Stimulated activated CD8-positive, alpha-beta memory T cell treated with anti-CD3 and anti-CD28 coated beads, Interleukin-2, amount 100 ng/mL, for 48 hours (primary cell): ENCODE results near the gene MSI2.

ENCODE experiments used
- DNase-seq, 2 donors: peaks; one replicate each; pipeline ENCODE4 v3.0.0-alpha.2; 2020; ENCODE audit warnings: low read depth in 2 of 2

The MSI2 gene

DNA sequence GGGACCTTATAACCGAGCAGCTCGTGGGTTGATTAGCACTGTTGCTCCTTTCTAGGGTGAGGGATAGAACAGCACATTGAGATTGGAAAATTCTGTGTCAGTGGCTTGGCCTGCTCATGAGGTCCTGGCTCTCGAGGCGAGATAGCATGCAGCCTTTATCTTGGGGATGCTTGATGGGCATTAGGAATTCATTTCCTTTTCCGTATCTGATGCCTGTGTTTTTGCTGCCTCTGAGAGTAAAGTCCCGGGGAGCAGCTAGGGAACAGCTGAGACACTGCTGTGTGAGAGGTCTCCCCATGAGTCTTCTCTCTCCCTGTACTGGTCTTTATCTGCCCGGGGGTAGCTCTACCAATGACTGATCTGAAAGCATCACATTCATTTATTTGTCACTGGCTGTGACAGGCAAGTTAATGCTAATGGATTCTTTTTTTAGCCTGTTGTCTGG, 14.5 kb downstream of the MSI2 start:
- no peak for DNase-seq

DNA sequence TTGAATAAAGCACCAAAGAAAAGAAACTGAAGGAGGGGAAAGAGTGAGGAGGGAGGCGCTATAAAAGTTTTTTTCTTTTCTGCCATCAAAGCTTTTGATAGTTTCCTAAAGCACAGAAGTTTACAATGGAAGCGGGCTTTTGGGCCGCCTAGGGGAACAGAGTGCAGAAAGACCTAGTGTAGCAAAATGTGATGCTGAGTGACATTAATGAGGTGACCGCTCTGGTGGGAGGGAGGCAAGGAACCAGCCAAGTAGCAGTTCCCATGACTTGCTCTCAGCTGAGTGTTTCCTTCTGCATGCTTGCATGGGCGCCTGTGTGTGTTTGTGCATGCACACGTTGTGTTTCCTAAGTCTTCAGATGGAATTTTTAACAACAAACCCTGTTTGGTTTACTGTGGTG, 15.5 kb downstream of the MSI2 start:
- DNase-seq, result no peak

DNA sequence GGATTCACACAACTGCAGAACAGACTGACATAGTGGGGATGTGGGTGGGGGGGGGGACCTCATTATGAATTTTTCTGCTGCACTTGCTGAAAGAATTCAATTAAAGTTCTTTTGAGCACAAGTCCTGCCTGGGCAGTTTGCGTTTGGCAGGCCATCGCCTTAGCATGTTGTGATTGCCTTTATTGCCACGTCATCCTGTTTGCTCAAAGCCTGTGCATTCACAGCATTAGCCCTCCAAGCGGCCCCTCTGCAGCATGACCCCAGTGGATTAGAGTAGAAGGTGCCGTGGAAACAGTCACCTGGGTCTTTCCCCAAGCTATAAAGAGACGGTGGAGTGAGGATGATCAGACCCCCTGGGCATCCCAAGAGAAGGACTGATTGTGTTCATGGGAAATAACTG, 17.2 kb downstream of the MSI2 start:
- no peak for DNase-seq

DNA sequence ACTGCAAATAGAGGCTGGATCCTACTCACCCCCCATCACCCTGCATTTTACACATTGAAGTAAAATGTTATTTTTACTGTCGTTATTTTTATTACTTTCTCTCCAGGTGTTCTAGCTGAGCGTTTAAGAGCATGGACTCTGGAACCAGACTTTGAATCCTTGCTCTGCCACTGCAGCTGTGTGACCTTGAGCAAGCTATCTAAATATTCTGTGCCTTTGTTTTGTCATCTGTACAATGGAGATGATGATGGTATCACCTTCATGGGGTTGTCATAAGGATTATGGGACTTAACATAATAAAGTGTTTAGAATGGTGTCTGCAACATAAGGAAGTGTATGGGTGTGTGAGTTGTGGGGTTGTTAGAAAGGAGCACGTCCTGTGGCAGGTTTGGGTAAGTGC, 17.8 kb downstream of the MSI2 start:
- DNase-seq, result no peak

DNA sequence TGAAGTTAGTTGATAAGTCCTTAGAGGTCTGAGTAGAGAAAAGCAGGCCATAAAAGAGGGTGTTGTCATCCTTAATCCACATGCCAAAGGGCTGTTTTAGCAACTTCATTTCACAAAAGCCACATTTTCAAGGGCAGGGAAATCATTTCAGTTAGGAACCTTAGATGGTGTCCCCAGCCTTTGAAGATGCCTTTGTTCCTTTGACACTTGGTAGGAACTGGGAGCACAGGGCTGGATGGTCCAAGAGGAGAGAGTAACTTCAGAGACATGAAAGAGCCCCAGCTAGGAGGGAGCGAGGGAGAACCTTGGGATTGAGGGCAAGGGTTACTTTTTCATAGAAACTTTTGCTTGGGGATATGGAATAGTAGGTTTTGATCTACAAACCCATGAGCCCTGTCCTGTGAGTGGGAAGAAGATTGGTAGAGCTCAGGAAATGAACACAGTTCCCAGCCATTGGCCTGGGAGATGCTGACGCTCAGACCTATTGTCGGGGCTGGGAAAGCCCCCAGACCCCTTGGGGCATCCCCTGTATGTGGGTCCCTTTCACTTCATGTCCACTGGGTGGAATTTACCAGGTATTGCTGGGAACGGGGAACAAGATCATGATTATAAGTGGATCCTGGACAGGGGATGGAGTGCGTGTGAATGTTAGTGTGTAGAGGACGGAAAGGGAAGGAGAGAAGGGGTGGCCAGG, 18.9 kb downstream of the MSI2 start:
- DNase-seq, result no peak

DNA sequence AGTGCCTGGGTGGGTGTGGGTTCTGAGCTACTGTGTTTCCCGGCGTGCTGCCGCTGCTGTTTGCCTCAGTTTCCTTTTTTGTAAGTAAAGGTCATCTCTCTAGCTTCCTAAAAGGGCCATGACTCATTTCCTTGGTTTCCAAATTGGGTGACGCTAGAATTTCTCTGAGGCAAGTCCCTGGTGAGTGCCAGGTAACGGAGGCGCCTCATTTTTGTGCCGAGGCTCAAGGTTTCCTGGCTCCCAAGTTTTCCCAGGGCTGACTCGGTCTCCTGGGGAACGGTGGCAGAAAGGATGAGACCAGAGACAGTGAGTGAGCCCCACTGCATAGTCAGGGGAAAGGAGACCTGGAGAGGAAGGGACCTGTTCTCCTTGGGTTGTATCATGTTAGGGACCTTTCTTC, 20.3 kb downstream of the MSI2 start:
- DNase-seq, result no peak

DNA sequence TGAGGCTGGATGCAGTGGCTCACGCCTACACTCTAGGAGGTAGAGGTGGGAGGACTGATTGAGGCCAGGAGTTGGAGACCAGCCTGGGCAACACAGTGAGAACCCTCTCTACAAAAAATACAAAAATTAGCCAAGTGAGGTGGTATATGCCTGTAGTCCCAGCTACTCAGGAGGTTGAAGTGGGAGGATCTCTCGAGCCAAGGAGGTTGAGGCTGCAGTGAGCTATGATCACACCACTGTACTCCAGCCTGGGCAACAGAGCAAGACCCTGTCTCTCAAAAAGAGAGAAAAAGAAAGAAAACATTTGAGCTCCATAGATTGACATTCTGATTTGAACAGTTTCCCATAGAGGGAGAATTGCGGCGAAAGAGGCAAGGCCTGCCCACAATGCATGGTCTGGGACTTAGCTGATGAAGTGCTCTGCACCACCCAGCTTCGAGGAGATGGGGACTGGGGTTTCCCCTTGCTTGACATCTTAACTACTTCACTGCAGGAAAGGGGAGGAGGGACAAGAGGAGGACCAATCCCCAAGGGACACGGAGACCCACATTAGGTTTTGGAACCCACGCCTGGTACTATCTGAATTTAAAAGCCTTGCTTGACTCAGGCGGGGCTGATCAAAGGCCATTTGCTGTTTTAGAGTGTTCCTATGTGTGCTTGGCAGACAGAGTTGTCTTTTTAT, 21.7 kb downstream of the MSI2 start:
- DNase-seq, result no peak

DNA sequence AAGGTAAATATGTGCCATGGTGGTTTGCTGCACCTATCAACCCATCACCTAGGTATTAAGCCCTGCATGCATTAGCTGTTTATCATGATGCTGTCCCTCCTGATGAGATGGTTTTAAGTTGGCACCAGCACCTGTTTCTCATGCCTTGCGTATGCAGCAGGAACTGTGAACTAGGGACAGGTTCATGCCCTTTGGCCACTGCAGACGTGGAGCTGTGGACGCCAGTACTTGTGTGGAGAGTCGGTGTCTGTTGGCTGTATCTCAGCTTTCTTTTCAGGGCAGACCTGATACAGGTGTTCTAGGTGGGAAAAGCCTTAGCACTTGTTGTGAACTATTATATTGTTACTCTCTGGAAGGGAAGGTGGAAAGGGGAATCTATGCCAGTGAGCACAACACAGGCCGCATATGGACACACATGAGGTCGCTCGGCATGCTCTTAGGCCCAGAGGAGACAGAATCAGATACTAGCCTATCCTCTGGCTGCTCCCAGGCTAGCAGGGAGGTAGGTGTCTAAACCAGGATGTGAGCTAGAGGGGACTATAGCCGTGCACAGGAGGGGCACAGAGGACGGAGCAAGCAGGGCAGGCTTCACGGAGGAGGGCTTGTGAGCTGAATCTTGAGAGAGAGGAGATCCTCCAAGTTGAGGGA, 22.5 kb downstream of the MSI2 start:
- no peak for DNase-seq

DNA sequence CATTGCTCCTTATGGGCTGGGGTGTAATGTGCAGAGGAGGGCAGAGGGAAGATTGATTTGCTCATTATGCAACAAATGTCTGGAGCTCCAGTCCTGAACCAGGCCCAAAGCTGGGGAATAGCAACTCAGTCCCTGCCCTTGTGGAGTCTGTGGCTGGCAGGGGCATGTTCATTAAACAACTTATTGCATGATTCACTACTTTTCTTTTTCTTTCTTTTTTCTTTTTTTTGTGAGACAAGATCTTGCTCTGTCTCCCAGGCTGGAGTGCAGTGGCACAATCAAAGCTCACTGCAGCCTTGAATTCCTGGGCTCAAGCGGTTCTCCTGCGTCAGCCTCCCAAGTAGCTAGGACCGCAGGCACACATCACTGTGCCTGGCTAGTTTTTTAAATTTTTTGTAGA, 23.1 kb downstream of the MSI2 start:
- no peak for DNase-seq

DNA sequence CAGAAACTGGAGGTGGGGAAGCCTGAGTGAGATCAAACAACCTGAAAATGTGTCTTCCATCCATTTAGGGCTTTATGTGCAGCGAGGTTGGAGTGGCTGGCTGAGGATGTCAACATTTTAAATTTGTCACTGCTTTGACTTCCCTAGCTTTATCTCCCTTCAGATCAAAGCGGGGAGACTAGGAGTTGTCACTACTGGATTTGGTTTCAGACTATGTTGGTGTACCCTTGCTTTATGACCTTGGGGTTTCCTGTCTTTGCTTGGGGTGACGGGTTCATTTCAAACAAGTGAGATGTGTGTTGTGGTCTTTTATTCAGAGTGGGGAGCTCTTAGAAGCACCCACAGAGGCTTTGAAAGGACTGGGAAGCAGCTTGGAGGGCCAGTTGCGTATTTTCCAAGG, 25.6 kb downstream of the MSI2 start:
- no peak for DNase-seq

DNA sequence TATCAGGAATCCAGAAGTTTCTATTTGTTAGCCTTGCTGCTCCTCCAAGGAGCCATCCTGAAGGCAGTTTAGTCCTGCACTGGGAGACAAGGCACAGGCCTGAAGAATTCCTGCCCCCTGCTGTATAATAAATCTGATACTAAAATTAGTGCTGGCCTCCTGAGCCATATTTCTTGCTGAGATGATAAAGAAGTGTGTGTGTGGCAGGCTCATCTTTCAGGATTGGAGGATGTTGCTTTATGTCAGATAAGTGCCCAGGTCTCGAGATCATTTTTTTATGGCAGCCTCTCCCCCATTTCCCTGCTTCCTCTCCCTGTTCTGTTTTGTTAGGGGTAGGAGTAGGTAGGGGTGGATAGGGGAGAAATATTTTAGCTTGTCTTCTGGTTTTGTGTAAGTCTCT, 26.0 kb downstream of the MSI2 start:
- DNase-seq, result no peak

DNA sequence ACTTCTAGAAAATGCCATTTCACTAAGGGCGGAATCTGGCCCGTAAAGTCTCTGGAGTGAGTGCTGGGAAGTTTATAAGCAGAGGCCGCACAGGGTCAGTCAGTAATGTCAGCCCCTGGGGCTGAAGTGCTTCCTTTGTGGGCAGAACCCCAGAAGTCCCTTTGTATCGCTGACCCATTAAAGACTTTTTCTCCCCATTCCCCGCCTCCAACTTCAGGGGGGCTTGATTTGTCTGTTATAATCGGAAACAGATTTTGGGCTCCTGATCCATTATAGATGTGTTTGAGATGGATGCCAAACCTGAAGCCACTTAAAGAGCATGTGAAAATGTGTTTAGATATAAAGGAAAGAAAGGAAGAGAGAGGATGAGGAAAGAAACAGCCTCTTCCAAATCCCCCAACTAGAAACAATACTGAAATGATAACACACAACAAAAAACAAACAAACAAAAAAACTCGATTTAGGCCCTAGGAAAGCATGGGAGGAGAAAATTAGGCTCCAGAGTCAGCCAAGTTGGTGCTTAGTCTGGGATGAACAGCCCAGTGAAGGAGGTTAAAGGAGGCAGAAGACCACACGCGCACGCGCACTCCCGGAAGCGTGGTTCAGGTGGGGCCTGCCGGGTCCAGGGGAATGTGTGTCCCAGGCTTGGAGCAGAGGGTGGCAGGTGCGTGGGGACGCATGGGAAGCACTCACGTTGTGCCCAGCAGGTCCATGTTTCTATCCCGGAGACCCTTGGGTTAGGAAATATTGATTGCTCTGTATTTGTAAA, 27.1 kb downstream of the MSI2 start:
- no peak for DNase-seq

DNA sequence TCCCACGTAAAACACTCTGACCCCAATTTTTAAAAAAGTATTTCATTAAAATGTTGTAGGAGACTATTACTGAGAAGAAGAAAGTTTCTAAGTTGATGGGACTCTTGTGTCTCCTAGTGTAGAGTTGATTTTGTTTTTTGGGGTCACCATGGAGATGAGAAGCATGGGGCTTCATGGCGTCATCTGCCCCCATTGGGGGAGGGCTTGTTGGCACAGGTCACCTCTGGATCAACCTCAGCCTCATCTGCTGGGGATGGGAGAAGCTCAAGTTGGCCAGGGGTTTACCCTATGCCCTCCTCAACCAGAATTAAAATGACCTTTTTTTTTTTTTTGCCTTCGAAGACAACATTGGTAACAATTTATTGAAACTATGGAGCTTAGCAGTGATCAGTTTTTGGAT, 28.3 kb downstream of the MSI2 start:
- DNase-seq, result no peak

DNA sequence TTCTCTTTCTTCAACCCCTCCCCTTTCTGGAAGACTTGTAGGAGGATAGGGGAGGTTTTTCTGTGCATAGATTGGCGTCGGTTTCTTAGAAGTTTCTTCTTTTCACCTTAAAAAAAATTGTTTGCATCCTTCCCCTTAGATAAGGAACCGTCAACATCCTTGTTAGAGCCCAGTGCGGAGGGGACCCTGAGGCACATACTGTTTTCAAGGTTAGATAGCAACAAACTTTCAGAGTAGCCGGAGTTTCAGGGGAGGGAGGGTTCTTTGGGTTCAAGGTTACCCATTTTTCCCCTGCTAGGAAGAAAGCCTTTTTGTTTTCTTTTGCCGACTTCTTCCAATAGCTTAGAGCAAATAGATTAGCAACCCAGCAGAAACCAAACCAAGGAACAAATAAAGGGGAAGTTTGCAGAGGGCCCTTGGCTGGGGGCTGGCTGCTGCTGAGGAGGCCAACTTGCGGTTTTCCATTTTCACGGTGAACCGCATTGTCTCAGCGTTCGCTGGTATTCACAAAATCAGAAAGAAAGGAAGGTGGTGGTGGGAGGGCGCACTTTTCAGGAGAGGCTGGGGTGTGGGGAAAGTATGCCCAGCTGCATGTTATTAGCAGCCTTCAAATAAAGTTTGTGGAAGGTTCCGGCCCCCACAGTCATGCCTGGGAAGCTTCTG, 28.8 kb downstream of the MSI2 start:
- peak; percentile 44 for DNase-seq

DNA sequence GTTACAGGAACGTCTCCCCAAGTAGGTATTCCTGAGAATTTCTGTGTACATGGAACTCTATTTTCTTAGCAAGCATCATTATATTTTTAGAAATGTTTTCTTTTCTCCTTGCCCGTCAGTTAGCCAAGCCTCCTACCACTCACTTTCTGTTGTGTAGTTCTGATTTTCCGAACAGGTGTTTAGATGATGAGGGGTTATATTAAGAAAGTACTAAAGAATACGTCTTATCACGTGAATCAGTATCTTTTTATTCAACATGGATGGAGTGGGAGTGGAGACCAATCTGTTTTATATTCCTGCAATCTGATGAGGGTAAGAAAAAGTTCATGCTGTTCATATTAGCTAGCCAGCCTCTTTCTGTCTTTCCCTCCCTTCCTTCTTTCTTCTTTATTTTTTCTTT, 29.4 kb downstream of the MSI2 start:
- DNase-seq, result no peak

DNA sequence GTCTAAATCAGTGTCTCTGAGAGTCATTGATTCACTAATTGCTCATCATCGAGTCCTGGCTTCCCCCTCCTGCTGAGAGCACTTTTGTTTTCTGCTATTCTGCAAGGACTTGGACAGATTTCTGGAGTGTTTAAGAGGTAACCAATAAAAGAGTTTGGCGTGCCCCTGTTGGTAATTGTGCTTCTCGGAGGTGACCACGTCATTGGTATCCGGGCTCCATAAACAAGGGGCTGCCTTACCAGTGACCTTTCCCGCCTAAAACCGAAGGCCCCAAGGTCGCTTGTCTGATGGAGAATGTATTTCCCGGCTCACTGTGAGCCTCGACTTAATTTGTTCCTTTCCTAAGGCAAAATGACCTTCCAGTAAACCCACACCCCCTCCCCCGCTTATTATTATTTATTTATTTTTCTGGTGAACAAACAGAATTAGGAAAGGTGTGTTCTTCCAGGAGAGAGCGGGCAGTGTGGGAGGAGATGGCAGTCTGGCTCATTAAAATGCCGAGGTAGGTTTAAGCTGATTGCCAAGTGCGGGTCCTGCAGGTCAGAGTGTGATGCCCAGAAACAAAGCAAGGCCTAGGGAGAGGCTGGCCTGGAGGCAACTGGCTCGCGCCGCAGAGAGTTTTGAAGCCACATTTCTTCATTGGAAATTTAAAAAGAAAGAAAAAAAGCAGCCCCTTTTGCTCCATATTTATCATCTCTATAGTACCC, 30.2 kb downstream of the MSI2 start:
- DNase-seq, result no peak

DNA sequence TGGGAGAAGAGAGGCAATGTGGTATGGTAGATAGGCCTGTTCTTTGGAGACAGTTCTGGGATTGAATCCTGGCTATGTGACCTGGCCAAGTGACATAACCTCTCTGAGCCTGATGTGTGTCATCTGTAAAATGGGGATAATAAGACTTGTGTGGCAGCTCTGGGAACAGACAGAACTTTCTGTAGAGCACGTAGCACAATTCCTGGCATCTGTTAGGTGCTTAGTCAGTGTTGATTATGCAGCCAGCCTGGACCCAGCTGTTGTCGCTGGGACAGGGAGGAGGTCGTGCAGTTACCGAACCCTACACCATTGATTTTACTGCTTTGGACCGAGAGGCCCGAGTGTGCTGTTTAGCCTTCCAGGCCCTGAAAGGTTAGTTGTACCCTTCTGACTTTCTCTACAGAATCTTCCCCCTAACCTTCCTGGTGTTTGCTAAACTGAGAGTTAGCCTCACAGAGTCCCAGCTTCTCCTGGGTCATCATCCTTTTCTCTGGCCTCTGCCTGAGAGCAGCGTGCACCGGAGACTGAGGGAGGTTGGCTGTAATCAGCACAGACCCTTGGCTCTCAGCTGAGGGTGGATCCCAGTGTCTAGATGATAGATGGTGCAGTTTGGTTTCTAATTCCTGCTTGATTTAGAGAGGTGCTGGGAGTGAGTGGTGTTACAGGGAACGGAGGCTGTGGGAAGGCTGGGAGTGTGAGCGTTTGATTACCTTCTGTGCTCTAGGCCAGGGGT, 31.9 kb downstream of the MSI2 start:
- DNase-seq, result no peak

DNA sequence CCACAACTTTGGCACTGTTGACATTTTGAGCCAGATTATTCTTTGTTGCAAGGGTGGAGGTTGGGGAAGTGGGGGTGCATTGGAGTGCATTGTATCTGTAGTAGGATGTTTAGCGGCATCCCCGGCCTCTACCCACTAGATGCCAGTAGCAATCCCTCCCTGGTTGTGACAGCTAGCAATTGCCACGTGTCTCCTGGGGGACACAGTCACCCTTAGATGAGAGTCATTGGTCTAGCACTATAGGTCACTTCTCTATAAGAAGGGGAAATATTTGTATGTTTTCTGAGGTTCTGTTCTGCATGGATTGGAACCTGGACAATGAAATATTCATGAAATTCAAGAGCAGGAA, 32.4 kb downstream of the MSI2 start:
- DNase-seq, result no peak

DNA sequence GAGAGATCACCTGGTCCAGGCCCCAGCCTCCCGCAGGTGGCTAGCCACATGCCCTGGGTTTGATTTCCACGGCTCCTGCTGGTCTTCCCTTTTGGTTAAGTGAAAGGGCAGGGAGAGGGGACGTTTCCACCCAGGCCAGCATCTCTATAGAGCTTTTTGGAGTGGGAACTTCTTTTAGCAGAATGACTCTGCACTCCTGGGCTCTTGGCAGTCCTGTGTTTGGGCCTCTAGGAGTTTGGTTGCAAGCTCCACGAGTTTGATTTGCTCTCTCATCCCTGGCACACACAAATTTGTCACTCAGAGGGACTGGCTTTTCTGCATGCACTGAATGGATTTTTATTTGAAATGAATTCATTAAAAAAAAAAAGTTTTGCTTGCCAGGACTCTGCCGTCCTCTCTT, 32.8 kb downstream of the MSI2 start:
- DNase-seq, result no peak

DNA sequence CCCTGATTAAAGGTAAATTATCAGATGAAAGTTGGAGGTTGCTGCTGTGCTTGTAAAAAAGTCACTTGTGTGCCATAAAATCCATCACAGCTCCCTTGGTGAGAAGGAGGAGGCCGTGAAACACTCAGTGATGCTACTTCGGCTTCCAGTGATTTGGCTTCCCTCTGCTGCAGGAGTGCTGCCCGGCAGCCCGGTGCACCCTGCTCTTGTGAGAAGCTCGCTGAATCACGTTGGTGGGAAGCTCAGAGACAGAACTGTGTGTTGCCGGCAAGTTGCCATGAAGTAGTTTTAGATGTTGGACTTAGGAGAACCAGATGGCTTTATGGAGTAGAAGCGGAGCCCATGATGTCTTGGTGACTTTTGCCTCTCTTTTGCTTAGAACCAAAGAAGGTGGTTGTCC, 33.3 kb downstream of the MSI2 start:
- no peak for DNase-seq

DNA sequence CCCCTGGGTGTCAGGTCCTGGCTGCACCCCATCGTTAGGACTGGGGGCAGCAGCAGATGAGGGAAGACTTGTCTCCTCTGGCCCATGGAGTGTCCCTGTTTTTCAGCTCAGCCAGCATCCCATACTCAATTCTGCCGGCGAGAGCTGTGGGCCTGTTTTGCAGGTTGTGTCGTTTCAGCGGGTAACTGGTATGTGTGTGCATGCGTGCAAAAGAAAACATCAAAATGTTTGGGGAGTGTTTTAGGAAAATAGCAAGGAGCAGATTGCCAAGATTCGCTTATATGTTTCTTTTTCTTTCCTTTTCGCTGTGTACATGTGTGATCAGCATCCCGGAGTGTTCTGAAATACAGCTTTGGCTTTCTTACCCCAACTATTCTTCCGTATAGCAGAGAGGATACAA, 34.7 kb downstream of the MSI2 start:
- no peak for DNase-seq
